Endodermal cell (in vitro differentiated cells): Measurements from ENCODE around the gene DENND4B. TPM values are rescaled to one million over a fixed set of nuclear protein-coding genes. Genes with fewer than 3 reads are reported as not detected.

Source experiments
- DNase-seq: peaks from one replicate; pipeline ENCODE4 v3.0.0-alpha.2; 2017
- H3K27ac ChIP-seq: 2 replicates; pipeline ENCODE4 v1.5.1; 2013; ENCODE audit warnings: mild to moderate bottlenecking, low read depth, low read length, moderate library complexity
- H3K27me3 ChIP-seq: 2 replicates; pipeline ENCODE4 v1.6.1; 2013; ENCODE audit warnings: mild to moderate bottlenecking, low read length, moderate library complexity; ENCODE audit not compliant: insufficient read depth, control insufficient read depth, poor library complexity, severe bottlenecking
- H3K36me3 ChIP-seq: 2 replicates; pipeline ENCODE4 v1.7.0; 2013; ENCODE audit warnings: mild to moderate bottlenecking, low read length, moderate library complexity; ENCODE audit not compliant: control insufficient read depth, insufficient read depth
- H3K4me1 ChIP-seq: one replicate; pipeline ENCODE4 v1.7.0; 2013; ENCODE audit warnings: low read length; ENCODE audit not compliant: control insufficient read depth, insufficient read depth
- H3K4me3 ChIP-seq: 2 replicates; pipeline ENCODE4 v1.5.1; 2013; ENCODE audit warnings: mild to moderate bottlenecking, low read length, moderate library complexity
- H3K9ac ChIP-seq: 2 replicates; pipeline ENCODE4 v1.6.1; 2013; ENCODE audit warnings: mild to moderate bottlenecking, low read length, moderate library complexity; ENCODE audit not compliant: poor library complexity, severe bottlenecking; ENCODE audit errors: extremely low read depth
- H3K9me3 ChIP-seq: 2 replicates; pipeline ENCODE4 v1.6.1; 2013; ENCODE audit warnings: mild to moderate bottlenecking, low read length, moderate library complexity; ENCODE audit not compliant: control insufficient read depth
- H3K27ac Mint-ChIP-seq: 2 replicates; pipeline ENCODE4 v1.8.0; 2020; ENCODE audit warnings: mixed read lengths
- H3K27me3 Mint-ChIP-seq: 2 replicates; pipeline ENCODE4 v1.8.0; 2021; ENCODE audit warnings: mild to moderate bottlenecking, mixed read lengths; ENCODE audit not compliant: insufficient read depth
- H3K36me3 Mint-ChIP-seq: 2 replicates; pipeline ENCODE4 v1.8.0; 2020; ENCODE audit warnings: low read depth, mixed read lengths
- H3K4me1 Mint-ChIP-seq: 2 replicates; pipeline ENCODE4 v1.8.0; 2020; ENCODE audit warnings: mixed read lengths
- H3K4me3 Mint-ChIP-seq: 2 replicates; pipeline ENCODE4 v1.8.0; 2020; ENCODE audit warnings: mild to moderate bottlenecking, moderate library complexity, mixed read lengths
- H3K9me3 Mint-ChIP-seq: 2 replicates; pipeline ENCODE4 v1.8.0; 2020; ENCODE audit warnings: mild to moderate bottlenecking, mixed read lengths
- WGBS, 2 experiments: methylation state at CpG; one replicate each; pipeline versions ENCODE4 v1.1.5 to v1.1.7; 2013; ENCODE audit warnings: missing lambda C conversion rate in 2 of 2, mixed read lengths in 1 of 2; ENCODE audit not compliant: insufficient coverage in 1 of 2, insufficient read length in 1 of 2; 5-methylcytosine and 5-hydroxymethylcytosine counted together
- total RNA-seq, 2 donors: library from RNA; stranded (reverse); fragmentation: NEBNext Ultra II Directional in 1 of 2; extraction: Animal tissue kit (Norgen Biotek cat#: 25700) in 1 of 2; gene quantifications; 2 replicates in 1 of 2; 3 replicates in 1 of 2; pipeline ENCODE4 v1.2.1, GENCODE V29; 2021
- TF ChIP-seq, protein P1 (sequence below): fragments of 200-600 bp; sonication (generic); conservative IDR thresholded peaks from 2 replicates; pipeline ENCODE4 v1.5.0; 2021; ENCODE audit warnings: antibody characterized with exemption, mild to moderate bottlenecking

Gene DENND4B
- total RNA-seq, 2 donors from 2014 or later = 89.5 to 115 TPM

DNA sequence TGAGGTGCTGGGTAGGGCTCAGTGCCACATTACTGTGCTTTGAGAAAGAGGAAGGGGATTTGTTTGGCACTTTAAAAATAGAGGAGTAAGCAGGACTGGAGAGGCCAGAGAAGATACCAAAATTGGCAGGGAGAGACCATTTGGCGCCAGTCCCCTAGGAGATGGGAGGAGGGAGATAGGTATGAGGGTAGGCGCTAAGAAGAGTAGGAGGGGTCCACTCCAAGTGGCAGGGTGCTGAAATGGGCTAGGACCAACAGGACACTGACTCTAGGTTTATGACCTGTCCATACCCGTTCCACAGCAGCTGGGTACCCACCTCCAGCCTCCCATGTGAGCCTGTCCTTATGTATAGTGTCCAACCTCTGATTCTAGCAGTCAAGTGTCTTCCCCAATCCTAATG, 12.9 kb upstream of the DENND4B start:
- no peaks in the 10 kb centered on the region for H3K4me1 ChIP-seq
- H3K36me3 Mint-ChIP-seq = peaks cover 23% of the 10 kb centered on the region
- H3K27ac Mint-ChIP-seq = no peak overlapping the region
- H3K4me1 Mint-ChIP-seq = peaks cover 35% of the 10 kb centered on the region
- H3K4me3 ChIP-seq = no peak overlapping the region
- TF ChIP-seq, protein P1, sequence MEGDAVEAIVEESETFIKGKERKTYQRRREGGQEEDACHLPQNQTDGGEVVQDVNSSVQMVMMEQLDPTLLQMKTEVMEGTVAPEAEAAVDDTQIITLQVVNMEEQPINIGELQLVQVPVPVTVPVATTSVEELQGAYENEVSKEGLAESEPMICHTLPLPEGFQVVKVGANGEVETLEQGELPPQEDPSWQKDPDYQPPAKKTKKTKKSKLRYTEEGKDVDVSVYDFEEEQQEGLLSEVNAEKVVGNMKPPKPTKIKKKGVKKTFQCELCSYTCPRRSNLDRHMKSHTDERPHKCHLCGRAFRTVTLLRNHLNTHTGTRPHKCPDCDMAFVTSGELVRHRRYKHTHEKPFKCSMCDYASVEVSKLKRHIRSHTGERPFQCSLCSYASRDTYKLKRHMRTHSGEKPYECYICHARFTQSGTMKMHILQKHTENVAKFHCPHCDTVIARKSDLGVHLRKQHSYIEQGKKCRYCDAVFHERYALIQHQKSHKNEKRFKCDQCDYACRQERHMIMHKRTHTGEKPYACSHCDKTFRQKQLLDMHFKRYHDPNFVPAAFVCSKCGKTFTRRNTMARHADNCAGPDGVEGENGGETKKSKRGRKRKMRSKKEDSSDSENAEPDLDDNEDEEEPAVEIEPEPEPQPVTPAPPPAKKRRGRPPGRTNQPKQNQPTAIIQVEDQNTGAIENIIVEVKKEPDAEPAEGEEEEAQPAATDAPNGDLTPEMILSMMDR = no peak
- H3K9me3 Mint-ChIP-seq = no peaks in the 10 kb centered on the region
- 80 to 85% methylated on average over 3 of the region's 3 CpGs for WGBS, 2 experiments
- H3K4me3 Mint-ChIP-seq = no peak overlapping the region
- H3K9ac ChIP-seq = no peak overlapping the region
- H3K9me3 ChIP-seq = no peaks in the 10 kb centered on the region
- peaks cover 19% of the 10 kb centered on the region for H3K36me3 ChIP-seq
- H3K27me3 ChIP-seq = no peaks in the 10 kb centered on the region
- peak; percentile 54 for DNase-seq
- H3K27me3 Mint-ChIP-seq = no peaks in the 10 kb centered on the region
- H3K27ac ChIP-seq = no peak overlapping the region

DNA sequence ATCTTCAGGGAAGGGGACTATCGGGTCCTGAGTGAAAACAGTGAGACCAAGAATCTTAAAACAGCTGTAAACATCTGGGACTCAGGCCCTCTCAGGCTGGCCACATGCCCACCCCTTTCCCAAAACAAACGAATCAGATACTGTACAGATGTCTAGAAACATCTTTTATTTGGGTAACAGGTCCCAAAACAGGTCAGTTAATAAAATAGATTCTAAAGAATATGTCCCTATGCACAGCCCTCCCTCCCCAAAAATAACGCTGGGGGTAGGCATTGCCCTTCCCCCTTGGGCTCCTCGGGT, 12.4 kb upstream of the DENND4B start:
- no peaks in the 10 kb centered on the region for H3K27me3 Mint-ChIP-seq
- Histone ChIP-seq H3K27ac (no peak overlapping the region), H3K9ac (no peak overlapping the region), H3K4me3 (no peak overlapping the region), H3K9me3 (no peaks in the 10 kb centered on the region), H3K27me3 (no peaks in the 10 kb centered on the region), H3K4me1 (no peaks in the 10 kb centered on the region), H3K36me3 (peaks cover 19% of the 10 kb centered on the region)
- peak overlapping the region; percentile 98 for H3K4me3 Mint-ChIP-seq
- TF ChIP-seq, protein P1 = no peak
- peak overlapping the region; percentile 96 for H3K27ac Mint-ChIP-seq
- peaks cover 23% of the 10 kb centered on the region for H3K36me3 Mint-ChIP-seq
- no peak for DNase-seq
- WGBS, 2 experiments = 61 to 77% methylated on average over 3 to 4 of the region's 4 CpGs
- H3K4me1 Mint-ChIP-seq = peaks cover 35% of the 10 kb centered on the region
- H3K9me3 Mint-ChIP-seq = no peaks in the 10 kb centered on the region

DNA sequence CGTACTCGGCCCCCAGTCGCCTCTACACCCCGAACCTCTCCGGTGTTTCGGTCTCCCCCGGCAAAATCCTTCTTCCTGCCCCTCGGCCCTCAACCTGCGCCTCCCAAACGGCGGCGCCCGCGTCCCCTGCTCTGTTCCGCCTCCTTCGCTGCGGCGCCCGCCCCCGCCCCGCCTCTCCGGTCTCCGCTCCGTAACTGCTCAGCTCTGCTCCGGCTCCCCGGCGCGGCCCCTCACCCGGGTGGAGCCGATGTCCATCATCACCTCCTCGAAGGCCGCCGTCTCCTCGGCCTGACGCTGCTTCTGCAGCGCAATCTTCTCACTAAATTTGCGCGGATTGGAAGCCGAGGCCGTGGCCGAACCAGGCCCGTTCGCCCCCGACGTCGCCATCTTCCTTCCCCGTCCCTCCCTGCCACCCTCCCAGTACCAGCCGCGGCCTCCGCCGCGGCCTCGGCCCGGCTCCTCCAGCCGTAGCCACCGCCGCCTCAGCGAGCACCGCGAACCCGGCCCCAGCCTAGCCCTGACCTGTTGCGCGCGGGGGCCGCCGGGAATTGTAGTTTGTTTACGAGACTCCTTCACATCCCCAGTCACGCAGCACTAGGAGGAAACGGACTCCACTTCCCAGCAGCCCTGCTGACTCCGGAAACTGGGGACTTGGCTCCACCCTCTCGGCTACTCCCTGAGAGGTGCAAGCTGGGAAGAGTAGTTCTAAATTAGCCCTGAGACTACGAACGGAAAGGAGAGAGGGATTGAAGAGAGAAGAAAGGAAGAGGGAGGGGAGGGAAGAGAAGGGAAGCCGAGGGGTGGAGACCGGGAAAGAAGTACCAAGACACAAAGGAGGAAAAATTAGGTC, 11.8 kb upstream of the DENND4B start, which contains the start of gene CRTC2:
Gene CRTC2 (minus strand): TSS at position 502 of the 850 bp plus-strand sequence. CDS start 115 bp downstream, at position 387.
- Histone ChIP-seq H3K27me3 (no peaks in the 10 kb centered on the region), H3K9me3 (no peaks in the 10 kb centered on the region), H3K36me3 (peaks cover 19% of the 10 kb centered on the region), H3K9ac (peak within 1 kb of the TSS; percentile 77), H3K4me3 (peak within 1 kb of the TSS; percentile 98), H3K27ac (peak within 1 kb of the TSS; percentile 63), H3K4me1 (no peaks in the 10 kb centered on the region)
- no peaks in the 10 kb centered on the region for H3K27me3 Mint-ChIP-seq
- 0% methylated on average over 17 to 74 of the region's 75 CpGs for WGBS, 2 experiments
- H3K4me3 Mint-ChIP-seq = peak within 1 kb of the TSS; percentile 98
- TF ChIP-seq, protein P1 = no peak
- peaks cover 25% of the 10 kb centered on the region for H3K36me3 Mint-ChIP-seq
- DNase-seq = peak; percentile 99
- H3K9me3 Mint-ChIP-seq = no peaks in the 10 kb centered on the region
- H3K4me1 Mint-ChIP-seq = peaks cover 33% of the 10 kb centered on the region
- peak within 1 kb of the TSS; percentile 96 for H3K27ac Mint-ChIP-seq
